EH (cell line): ENCODE measurements around the gene HIVEP3.

Source experiments
- DNase-seq: peaks from one replicate; pipeline ENCODE4 v3.0.0-alpha.2; 2015; ENCODE audit warnings: low read depth

Gene HIVEP3

DNA sequence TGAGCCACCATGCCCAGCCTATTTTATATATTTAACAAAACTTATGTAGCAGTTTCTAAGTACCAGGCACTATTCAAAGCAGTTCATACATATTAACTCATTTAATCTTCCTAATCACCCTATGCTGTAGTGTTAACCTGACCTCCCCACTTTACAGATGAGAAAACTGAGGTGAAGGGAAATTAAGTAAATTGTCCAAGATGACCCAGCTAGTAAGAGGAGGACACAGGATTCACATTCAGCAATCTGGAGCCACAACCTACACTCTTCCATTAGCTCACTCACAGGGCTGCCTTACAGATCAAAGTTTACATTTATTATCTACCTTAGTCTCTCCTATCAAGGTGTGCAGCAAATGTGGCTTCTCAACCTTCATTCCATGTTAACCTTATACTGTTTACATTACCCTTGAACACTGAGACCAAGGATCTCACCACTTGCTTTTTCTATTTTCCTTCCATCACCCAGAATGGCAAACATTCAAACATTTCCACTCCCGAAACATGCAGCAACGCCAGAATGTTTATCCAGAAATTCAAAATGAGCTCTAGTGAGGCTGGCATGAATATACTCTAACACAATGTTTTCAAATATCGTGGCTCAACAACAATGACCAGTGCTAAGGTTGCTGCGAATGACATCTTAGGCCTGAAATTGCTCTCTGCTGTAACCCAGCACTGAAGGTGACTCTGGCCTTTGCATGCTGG is 24.5 kb downstream of the HIVEP3 start:
- DNase-seq, result no peak

DNA sequence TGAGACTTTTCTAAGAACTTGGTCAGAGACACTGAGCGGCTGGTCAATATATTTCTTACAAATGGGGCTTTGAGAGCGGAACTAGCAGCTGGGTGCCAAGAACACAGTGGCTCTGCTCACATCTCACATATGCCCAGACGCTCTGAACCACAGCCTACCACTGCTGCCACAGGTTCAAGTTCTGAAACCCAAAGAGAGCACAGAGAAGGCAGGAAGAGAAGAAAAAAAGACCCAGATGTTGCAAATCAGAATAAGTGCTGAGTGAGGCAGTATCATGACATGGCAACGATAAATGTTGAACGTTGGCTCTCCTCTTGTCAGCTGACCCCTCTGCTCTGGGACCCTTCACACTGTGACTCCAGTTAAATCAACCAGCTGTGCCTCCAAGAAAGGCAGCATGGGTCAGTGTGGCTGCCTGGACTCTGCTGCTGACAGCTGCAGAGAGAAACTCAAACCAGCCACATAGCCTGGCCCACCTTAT is 26.4 kb downstream of the HIVEP3 start:
- DNase-seq, result no peak

DNA sequence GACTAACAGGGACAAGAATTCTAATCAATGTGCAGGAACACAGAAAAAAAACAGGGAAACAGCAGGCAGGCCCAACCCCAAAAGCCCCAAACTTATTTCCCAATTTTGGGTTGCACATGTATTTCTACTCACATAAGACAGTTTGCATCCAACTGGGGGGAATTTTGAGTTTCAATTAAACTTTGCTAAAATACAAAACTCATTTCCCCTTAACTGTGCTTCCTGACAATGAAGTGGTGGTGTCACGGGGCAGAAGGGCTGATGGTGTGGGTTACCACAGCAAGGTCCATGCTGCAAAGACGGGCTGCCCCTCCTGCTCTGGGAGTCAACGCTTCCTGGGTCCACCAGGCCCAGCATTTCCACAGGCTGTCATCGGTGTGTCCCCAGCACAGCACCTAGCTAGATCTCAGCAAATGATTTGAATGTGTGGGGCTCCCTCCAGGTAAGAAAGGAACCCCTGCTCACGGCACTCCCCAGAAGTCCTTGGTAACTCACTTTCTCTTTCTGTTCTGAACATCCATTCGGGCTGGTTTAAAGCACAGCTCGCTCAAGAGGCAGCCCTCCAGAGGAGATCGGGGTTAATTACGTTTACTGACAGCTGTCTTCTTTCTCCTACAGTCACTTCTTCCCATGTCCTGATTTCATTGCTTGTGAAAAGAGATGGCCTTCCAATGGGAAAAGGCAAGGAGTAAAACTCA is 27.4 kb downstream of the HIVEP3 start:
- peak; percentile 38 for DNase-seq

DNA sequence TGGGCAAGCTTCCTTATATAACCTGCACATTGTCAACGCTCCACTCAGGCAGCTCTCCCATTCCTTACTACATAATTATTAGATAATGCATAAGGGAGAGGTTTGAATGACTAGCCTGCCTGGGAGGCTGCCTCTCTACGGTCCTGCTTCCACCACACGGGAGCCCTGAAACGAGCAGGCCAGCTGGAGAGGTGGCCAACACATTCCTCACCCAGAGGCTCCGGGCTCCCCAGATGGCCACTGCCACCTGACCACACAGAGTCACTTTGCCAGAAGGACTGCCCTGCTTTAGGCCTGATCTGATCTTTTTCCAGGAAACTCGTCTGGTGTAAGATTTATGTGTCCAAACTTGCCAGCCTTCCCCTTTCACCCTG is 27.9 kb downstream of the HIVEP3 start:
- DNase-seq, result peak; percentile 34

DNA sequence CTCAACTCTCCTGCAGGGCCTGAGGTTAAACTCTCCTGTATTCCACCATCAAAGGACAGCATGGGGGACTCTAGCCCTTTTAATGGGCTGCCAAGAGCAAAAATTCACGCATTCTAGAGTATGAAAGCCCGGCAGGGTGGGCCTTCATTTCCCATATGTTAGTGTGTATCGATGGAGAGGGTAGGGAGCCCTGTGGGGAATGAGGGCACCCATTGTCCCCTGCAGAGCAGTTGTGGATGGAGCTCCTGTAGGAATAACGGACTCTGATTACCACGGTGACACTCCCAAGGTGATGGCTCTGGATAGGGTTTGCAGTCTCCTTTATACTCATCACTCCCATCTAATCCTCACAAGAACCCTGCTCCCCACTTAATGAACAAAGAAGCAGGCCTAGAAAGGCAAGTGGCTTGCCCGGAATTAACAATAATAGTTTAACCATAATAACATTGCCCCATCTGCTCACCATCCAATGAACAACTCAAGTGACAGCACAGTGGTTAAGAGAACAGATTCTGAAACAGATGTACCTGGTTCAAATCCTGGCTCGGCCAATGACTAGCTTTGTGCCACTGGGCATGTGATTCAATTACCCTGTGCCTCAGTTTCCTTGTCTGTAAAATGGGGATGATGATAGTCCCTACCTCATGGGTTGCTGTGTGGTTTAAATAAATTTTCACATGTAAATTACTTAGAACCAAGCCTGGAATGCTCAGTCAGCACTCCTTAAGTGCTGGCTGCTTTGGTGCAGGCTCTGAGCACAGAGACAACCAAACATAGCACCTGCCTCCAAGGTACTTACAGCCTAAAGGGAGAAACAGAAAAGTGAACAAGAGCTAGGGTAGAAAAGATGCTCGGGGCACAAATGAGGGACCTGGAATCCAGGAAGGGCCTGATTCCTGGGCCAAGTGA is 29.0 kb downstream of the HIVEP3 start:
- DNase-seq, result no peak

DNA sequence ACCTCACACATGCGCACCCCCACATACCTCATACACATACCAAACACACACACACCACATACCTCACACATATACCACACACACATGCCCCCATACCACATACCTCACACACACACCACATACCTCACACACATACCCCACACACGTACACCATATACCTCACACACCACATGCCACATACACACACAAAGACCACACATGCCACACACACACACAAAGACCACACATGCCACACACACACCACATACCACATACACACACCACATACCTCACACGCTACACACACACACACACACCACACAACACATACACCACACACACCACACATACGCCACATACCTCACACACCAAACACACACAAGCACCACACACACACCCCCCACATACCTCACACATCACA is 30.0 kb downstream of the HIVEP3 start:
- no peak for DNase-seq

DNA sequence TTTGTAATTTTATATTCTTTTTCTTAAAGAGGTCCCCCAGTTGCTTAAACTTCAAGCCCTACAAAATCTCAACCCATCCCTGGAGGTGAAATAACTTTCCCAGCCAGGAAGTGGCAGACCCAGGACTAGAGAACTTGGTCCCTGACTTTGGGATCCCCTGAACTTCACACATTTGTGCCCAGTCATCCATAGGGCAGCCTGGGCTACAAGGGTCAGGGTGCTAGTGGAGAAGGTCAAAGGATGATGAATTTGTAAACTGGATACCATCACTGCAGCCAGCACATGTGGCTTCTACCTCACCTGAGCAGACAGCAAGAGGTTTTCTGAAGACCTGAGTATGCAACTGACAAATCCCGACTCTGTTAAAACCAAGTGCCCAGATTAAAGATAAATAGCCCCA is 31.4 kb downstream of the HIVEP3 start:
- no peak for DNase-seq

DNA sequence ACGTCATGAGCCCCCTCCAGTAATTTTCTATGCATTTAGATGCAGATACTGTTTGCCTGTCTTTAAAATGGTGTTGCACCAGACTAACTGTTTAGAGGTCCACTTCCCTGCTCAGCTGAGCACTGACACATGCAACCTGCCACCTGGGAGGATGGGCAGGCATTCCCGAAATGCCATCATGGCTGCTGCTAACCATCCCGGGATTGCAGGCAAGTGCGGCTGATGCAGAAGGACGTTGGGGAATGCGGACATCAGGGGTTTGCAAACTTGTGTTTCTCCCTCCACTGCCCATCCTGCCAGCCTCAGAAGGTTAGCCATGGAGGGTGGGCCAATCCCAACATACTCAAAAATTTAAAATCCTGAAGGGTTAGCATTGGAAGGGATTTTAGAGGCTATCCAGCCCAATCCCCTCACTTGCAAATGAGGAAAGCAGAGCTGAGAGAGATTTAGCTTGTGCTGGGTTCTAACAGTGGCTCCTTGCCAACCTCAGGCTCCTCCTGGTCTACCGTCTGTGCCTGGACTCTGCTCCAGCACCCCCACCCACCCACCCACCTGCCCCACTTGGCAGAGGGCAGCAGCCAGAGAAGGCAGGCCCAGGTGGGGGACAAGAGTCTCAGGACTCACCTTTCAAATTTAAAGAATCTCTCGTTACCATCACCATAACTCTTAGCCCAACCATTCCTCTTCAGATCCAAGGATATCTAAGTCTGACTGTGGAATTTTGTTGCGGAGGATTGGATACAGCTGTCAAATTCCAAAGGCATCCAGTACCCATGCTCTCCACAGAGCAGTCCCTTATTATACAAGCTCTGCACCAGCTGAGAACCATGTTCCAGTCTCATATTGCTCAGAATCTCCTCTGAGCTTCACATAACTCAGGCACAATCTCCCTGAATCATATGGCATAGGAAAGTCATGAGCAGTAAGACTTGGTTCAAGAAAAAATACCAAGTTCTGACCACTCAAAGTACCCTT is 34.2 kb downstream of the HIVEP3 start:
- no peak for DNase-seq

DNA sequence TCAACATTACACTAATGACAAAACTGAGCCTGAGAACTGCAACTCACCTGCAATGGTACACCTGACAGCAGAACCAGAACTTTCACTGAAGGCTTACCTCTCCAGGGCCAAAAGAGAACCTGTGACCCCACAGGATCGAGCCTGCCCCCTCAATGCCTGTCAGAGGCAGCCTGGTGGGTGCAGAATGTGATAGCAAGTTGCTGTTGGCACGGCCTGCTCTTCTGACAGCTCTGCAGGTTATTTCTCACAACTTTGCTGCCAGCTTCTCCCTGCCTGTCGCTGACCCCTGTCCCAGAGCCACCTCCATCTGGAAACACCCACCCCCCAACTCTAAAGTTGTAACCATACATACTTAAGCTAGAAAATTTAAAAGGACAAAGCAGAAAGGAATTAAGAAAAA is 35.2 kb downstream of the HIVEP3 start:
- no peak for DNase-seq

DNA sequence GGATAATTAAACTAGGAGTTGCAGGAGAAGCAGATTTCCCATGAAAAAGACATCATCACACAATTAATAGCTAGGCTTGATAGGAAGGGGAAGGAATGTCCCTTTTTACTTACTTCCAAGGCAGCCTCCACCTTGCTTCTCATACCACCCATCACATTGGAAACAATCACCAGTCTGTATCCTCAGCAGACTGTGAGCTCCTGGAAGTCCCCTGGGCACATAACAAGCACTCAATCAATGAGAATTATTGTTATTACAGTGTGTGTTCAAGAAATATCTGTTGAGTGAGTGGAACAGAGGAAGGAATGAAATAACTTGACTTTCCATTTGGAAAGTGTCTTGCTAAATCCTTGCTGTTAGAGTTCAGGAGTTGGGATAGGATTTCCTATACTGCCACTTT is 36.2 kb downstream of the HIVEP3 start:
- DNase-seq, result no peak

DNA sequence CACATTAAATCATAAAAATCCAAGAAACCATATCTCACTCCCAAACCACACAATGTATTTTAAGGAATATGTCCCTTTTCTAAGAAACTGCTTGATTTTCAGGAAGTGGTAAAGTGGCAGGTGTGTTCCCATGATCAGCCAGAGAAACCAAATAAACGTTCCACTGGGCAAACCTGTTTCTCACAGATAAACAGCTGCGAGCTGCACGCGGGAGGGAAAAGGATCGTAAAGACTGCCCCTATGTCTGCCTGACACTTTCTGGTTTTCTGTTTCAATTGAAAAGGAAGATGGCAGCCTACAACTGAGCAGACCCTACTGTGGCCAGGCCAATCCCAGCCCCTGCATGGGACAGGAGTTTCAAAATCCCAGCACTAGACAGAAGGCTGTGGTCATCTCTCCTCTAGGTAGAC is 36.6 kb downstream of the HIVEP3 start:
- DNase-seq, result no peak

DNA sequence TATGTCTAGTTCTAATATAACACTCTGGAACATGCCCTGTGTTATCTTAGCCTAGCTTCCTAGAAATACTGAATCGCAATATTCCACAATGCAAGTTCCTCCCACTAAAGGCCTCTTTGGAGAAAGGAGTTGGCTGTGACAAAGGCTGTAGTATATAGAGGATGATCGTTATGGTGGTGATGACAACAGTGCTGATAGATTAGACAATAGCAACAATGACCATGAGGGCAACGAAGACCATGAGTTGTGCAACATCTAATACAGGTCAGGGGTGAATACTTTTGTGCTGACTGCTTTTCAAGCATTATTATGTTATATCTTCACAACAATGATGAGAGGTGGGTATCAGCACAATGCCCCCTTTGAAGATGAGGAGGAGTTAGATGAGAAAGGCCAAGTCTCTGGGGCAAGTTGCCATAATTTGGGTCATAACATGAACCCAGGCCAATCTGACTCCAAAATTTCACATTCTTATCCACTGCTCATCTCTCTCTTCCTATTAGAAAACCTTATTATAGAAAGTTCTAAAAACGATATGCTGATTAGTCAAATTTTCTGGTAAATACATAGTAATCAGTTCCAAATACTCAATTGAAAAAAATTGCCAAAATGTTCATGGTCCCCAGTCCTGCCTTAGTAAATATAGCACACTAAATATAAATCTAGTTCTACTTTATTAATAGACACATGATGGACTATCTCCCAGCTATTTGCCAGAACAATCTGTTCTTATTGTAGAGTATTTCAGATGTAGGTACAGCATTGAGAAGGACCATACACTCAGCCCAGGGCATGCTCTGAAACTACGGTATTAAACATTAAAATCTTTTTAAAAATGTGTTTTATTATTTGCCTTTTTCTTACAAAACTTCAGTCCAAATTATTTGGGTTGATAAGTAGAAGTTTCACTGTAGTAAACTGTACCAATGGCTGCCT is 37.5 kb downstream of the HIVEP3 start:
- no peak for DNase-seq

DNA sequence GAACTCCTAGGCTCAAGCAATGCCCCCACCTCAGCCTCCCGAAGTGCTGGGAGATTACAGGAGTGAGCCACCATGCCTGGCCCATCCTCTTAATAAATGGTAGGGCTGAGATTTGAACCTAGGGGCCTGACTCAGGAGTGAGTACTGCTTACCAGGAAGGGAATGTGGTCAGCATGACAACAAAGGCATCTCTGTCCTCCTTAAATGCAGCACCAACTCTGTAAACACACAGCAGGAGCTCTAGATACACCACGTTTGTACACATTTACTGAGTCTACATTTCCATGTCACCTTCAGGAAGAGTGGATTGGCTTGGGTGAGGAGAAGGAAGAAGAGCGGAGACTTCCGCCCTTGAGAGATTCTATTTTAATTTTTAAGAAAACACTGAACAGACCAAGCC is 38.5 kb downstream of the HIVEP3 start:
- no peak for DNase-seq

DNA sequence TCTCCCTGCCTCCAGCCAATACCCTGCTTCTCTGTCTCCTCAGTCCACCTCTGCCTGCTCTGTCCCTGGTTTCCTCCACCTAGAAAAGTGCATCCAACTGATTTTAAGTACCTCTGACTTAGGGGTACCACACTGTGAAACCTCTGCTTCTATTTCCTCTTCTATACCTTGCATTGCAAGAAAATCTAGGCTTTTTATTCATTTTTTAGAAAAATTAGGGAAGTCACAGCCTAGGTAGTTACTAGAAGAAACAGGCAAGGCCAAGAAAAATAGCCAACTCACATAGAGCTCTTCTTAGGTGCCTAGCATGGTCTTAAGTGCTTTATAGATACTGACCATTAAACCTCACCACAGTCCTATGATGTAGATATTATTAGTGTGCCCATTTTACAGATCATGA is 39.1 kb downstream of the HIVEP3 start:
- DNase-seq, result no peak

DNA sequence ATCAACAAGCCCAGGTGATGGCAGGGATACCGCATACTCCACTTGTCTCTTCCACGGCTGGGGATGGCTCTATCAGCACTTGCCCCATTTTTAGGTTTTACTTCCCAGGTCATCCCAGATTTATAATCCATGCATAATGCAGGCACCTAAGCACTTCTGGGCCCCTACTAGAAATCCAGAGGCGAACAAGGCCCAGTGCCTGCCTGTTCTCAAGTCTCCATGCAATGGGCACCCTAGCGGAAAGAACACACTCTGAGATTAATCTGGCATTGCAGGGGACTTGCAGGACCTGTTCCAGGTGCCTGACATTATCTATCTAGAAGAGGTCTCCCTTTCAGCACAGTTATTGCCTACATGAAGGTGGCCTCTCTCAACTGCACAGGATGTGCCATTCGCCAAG is 39.8 kb downstream of the HIVEP3 start:
- DNase-seq, result no peak

DNA sequence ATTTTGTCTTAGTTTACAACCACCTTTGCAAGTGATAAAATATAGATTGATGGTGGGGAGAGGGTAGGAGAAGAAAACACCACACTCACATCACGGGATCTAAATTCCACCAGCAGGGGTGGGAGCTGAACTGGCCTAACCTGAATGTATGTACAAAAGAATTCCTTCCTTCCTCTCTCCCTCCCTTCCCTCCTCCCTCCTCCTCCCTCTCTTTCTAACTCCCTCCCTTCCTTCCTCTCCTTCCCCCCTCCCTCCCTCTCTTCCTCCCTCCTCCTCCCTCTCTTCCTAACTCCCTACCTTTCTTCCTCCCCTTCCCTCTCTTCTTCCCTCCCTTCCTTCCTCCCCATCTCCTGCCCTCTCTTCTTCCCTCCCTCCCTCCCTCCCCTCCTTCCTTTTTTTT is 40.2 kb downstream of the HIVEP3 start:
- no peak for DNase-seq

DNA sequence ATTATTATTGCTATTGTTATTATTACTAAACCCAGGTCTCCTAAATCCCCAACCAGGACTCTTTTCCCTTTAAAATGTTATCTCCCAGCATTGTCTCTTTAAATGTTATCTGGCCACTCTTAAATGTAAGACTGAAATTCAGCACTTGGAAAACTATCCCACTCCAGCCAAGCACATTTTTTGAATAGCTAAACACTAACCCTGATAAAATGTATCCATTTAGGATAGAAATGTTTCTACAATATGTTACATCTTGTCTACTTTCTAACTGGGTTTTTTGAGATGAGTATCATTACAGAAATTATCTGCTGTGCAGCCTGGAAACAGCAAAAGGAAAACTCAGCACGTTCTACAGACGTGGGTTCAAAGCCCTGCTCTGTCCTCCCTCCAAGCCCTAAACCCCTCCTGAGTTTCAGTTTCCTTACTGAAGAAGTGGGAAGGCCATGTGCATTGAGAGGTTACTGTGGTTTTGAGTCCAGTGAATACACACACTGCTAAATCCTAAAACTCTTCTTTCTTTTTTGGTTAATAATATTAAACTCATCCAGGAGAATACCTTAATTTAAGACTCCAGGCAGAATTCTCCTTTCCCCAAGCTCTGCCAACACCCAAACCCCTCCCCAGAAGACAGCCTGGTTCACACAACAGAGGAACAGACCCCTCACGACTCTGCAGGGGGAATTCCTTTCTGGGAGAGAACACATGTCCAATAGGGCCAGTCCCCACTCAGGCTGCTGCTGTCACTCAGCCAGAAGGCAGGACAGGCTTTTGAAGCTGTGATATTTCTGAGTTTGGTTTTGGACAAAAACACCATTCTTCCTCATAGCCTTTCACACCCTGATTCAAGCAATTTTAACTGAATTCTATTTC is 41.9 kb downstream of the HIVEP3 start:
- peak; percentile 72 for DNase-seq

DNA sequence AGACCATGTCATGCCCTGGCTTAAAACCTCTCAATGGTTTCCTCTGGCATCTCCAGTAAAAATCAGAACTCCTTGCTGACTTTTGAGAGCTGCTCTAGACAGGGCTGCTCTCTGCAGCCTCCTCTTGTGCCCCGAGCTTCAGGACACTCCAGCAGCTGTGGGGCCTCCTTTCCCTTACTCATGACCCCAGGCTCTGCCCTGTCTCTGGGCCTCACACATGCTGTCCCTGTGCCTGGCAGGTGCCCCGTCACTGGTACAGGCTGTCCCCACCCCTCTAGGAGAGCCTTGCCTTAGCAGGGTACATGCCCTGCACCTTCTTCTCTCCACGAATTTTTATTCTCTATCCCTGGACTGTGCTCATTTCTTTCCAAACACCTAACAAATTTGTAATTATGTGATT is 43.2 kb downstream of the HIVEP3 start:
- no peak for DNase-seq

DNA sequence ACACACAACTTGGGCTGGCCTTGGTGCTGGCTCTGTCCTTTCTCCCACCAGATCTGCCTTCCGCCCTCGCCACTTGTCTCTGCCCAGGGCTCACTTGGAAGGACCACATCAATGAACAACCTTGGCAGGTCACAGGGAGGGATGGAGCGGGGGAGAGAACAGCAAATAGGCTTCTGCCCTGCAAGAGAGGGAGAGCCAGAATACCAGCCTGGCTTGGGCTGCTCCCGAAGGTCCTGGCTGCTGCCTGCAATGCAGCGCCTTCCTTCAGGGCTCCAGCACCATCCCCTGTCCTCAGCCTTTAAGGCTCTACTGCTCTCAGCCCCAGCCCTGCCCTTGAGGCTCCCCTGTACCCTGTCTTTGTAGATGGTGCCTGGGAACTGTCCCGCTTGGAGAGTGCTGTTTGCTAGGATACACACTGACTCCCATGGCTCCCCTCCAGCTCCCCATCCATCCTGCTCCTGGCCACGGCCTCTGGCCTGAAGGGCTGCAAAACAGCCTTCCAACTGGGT is 43.8 kb downstream of the HIVEP3 start:
- DNase-seq, result peak; percentile 12
